Measurements from ENCODE around the gene GKAP1. TPM values are rescaled to one million over a fixed set of nuclear protein-coding genes. Genes with fewer than 3 reads are reported as not detected.

Gene GKAP1
- total and polyA plus RNA-seq, 2 of the 13 experiments (the other 11 are each of a cell fraction or from before 2014, with no cell fraction given): 5.6 to 6.1 TPM

DNA sequence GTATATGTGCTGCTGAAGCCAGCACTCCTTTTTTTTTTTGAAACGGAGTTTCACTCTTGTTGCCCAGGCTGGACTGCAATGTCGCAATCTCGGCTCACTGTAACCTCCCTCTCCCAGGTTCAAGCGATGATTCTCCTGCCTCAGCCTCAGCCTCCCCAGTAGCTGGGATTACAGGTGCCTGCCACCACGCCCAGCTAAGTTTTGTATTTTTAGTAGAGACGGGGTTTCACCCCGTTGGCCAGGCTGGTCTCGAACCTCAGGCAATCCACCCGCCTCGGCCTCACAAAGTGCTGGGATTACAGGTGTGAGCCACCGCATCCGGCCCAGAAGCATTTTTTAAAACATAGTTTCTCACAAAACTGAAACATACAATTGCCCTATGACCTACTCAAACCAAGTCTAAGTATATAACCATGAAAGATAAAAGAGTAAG is 112.3 kb downstream of the GKAP1 start (continued):
- TF ChIP-seq ZNF362 (CRISPR knock-in tag; IDR thresholded peaks at IDR 0.05; ENCODE audit: borderline replicate concordance) (peak; percentile 80; the same call in 1 of the 2 replicates), ZNF687 (CRISPR knock-in tag; IDR thresholded peaks at IDR 0.05) (peak; percentile 31; the same call in 1 of the 2 replicates), KMT2A (CRISPR knock-in tag; IDR thresholded peaks at IDR 0.05) (0 out of 2 replicates have a peak, but pooled peaks have one; percentile 35), CEBPB (IDR thresholded peaks at IDR 0.05; ENCODE audit: borderline replicate concordance, low read depth, low read length) (peak; percentile 89), ZNF710 (CRISPR knock-in tag; IDR thresholded peaks at IDR 0.05; ENCODE audit: borderline replicate concordance) (0 out of 2 replicates have a peak, but pooled peaks have one; percentile 21)

All from HepG2 (cell line).